Measurements from ENCODE around the gene ABHD14A.

The ABHD14A gene

GRCh38 chr3:52029535-52029934, 54.7 kb downstream of the ABHD14A start:
- Histone ChIP-seq H3K27ac (ENCODE audit: low read length) (no peak overlapping the region), H3K9me3 (ENCODE audit: insufficient read depth, low read length) (no peaks in the 10 kb centered on the region), H3K27me3 (ENCODE audit: low read depth, low read length) (peaks cover 20% of the 10 kb centered on the region; the same call in 1 of the 2 replicates), H3K4me1 (ENCODE audit: low read length) (peaks cover 6% of the 10 kb centered on the region), H3K36me3 (replicated peaks; ENCODE audit: low read depth, low read length) (no peaks in the 10 kb centered on the region), H4K20me1 (ENCODE audit: insufficient read depth, low read length) (no peaks in the 10 kb centered on the region), H3K79me2 (ENCODE audit: low read length) (no peaks in the 10 kb centered on the region), H3K4me3 (ENCODE audit: low read length) (no peak overlapping the region), H2AFZ (ENCODE audit: low read depth, low read length) (no peak overlapping the region), H3K4me2 (ENCODE audit: low read length) (no peak overlapping the region), H3K9ac (ENCODE audit: low read length) (no peak overlapping the region)
- TF ChIP-seq, protein P1, sequence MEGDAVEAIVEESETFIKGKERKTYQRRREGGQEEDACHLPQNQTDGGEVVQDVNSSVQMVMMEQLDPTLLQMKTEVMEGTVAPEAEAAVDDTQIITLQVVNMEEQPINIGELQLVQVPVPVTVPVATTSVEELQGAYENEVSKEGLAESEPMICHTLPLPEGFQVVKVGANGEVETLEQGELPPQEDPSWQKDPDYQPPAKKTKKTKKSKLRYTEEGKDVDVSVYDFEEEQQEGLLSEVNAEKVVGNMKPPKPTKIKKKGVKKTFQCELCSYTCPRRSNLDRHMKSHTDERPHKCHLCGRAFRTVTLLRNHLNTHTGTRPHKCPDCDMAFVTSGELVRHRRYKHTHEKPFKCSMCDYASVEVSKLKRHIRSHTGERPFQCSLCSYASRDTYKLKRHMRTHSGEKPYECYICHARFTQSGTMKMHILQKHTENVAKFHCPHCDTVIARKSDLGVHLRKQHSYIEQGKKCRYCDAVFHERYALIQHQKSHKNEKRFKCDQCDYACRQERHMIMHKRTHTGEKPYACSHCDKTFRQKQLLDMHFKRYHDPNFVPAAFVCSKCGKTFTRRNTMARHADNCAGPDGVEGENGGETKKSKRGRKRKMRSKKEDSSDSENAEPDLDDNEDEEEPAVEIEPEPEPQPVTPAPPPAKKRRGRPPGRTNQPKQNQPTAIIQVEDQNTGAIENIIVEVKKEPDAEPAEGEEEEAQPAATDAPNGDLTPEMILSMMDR (IDR thresholded peaks at IDR 0.05; ENCODE audit: low read depth, low read length) = no peak
- no peak for TF ChIP-seq EZH2phosphoT487 (IDR thresholded peaks at IDR 0.05; ENCODE audit: low read depth)

Data from OCI-LY3 (cell line).